SK-N-MC (cell line): ENCODE measurements around the gene PC.

Source experiments
- EZH2 ChIP-seq: fragments of 200-600 bp; sonication (generic); IDR thresholded peaks from one replicate; pipeline ENCODE4 v1.6.1; 2017; ENCODE audit warnings: antibody characterized with exemption
- POLR2AphosphoS5 ChIP-seq: IDR thresholded peaks from 2 replicates; pipeline ENCODE4 v1.6.1; 2012; ENCODE audit warnings: mild to moderate bottlenecking, low read depth, low read length, borderline replicate concordance

DNA sequence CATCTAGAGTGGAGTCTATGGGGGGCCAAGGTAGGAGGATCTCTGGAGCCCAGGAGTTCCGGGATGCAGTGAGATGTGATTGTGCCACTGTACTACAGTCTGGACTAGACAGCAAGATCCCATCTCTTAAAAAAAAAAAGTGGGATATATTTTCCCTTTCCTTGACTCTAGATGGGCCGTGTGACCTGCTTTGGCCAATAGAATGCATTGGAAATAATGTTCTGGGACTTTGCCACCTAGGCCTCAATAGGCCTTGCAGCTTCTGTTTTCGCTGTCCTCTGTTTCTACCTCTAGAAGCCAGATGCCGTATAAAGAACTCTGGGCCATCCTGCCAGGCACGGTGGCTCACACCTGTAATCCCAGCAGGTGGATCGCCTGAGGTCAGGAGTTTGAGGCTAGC, 20.5 kb upstream of the PC start:
- TF ChIP-seq EZH2 = no peak
- no peak for TF ChIP-seq POLR2AphosphoS5
